ENCODE results near the gene FAM107B.

The FAM107B gene

DNA sequence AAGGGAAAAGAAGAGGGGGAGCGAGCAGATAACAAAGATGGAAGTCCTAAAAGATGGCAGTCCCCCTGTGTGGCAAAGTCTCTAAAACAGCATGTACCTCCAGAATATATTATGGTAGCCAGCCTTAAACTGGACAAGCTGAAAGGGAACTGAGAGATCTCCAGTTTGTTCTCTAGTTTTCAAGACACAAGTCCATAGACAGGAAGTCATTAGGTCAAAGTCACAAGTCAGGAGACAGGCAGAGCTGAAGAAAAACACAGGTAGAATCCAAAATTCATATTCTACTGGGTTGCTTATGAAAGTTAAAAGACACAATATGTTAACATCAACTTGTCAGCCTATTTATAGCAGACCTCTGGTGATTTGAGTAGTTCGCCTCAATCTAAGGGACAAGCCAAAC is 38.7 kb downstream of the FAM107B start:
- no peaks in the 10 kb centered on the region; the same call in 1 of the 2 replicates for H3K4me1 ChIP-seq (ENCODE audit: control insufficient read depth, insufficient read depth, low read length)
- POLR2A ChIA-PET = no interaction called here

DNA sequence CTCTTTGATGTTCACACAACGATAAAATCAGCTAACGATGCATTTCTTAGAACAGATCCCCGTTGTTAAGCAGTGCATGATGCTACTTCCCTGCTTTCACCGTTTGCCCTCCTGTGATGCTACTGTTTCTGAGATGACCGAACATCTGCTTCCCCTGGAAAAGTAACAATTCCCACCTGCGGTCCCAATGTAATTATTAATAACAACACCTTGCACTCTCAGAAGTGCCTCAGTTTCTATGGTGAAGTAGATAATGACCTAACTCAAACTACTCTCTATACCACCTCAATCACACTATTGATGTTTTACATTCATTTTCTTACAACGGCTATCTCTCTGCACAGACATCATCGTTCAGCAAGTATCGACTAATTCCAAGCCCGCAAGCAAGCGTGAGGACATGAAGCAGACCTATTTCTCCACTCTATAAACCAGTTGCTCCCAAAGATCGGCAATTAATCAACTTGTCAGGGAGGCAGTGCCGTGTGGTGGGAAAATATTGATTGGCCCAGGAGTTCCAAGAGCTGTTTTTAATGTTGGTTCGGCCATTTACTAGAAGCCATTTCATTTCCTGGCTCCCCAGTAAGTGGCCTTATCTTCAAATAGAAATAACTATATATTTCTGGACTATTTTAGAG is 42.7 kb downstream of the FAM107B start:
- TF ChIP-seq ZNF221 (tag by site-specific recombination; IDR thresholded peaks at IDR 0.05; ENCODE audit: borderline replicate concordance) (no peak), ZNF211 (tag by site-specific recombination; IDR thresholded peaks at IDR 0.05; ENCODE audit: low read depth) (no peak), IKZF3 (tag by site-specific recombination; IDR thresholded peaks at IDR 0.05) (no peak), ZNF776 (tag by site-specific recombination; IDR thresholded peaks at IDR 0.05; ENCODE audit: borderline replicate concordance) (no peak), ZNF768 (tag by site-specific recombination; IDR thresholded peaks at IDR 0.05) (no peak), ZNF23 (tag by site-specific recombination; IDR thresholded peaks at IDR 0.05; ENCODE audit: borderline replicate concordance) (no peak), ZEB2 (tag by site-specific recombination; IDR thresholded peaks at IDR 0.05) (no peak), HOXC10 (CRISPR knock-in tag; IDR thresholded peaks at IDR 0.05) (no peak), ZNF585B (tag by site-specific recombination; IDR thresholded peaks at IDR 0.05) (no peak), ZNF132 (tag by site-specific recombination; IDR thresholded peaks at IDR 0.05; ENCODE audit: borderline replicate concordance) (no peak), ZNF449 (tag by site-specific recombination; IDR thresholded peaks at IDR 0.05) (no peak)
- TF ChIP-seq, protein P1, sequence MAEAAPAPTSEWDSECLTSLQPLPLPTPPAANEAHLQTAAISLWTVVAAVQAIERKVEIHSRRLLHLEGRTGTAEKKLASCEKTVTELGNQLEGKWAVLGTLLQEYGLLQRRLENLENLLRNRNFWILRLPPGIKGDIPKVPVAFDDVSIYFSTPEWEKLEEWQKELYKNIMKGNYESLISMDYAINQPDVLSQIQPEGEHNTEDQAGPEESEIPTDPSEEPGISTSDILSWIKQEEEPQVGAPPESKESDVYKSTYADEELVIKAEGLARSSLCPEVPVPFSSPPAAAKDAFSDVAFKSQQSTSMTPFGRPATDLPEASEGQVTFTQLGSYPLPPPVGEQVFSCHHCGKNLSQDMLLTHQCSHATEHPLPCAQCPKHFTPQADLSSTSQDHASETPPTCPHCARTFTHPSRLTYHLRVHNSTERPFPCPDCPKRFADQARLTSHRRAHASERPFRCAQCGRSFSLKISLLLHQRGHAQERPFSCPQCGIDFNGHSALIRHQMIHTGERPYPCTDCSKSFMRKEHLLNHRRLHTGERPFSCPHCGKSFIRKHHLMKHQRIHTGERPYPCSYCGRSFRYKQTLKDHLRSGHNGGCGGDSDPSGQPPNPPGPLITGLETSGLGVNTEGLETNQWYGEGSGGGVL (tag by site-specific recombination; IDR thresholded peaks at IDR 0.05) = no peak
- TF ChIP-seq, protein P2, sequence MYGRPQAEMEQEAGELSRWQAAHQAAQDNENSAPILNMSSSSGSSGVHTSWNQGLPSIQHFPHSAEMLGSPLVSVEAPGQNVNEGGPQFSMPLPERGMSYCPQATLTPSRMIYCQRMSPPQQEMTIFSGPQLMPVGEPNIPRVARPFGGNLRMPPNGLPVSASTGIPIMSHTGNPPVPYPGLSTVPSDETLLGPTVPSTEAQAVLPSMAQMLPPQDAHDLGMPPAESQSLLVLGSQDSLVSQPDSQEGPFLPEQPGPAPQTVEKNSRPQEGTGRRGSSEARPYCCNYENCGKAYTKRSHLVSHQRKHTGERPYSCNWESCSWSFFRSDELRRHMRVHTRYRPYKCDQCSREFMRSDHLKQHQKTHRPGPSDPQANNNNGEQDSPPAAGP (tag by site-specific recombination; IDR thresholded peaks at IDR 0.05) = no peak
- Histone ChIP-seq H3K27ac (ENCODE audit: extremely low read depth, low read depth, low read length) (no peak overlapping the region), H3K36me3 (ENCODE audit: control insufficient read depth in 2 of 2, insufficient read depth in 1 of 2, low read length in 2 of 2) (no peaks in the 10 kb centered on the region), H3K9me3 (ENCODE audit: control insufficient read depth, insufficient read depth, low read depth, low read length) (no peaks in the 10 kb centered on the region), H3K4me3 (ENCODE audit: low read depth, low read length) (no peak overlapping the region), H3K4me1 (ENCODE audit: control insufficient read depth, insufficient read depth, low read length) (no peaks in the 10 kb centered on the region; the same call in 1 of the 2 replicates)
- POLR2A ChIA-PET = no interaction called here
- CTCF ChIA-PET = no interaction called here

More for the DNA sequence above, 38.7 kb downstream of the FAM107B start:
- H3K4me3 ChIP-seq (ENCODE audit: low read depth, low read length) = no peak overlapping the region
- H3K27ac ChIP-seq (ENCODE audit: extremely low read depth, low read depth, low read length) = no peak overlapping the region
- CTCF ChIA-PET = no interaction called here
- H3K9me3 ChIP-seq (ENCODE audit: control insufficient read depth, insufficient read depth, low read depth, low read length) = no peaks in the 10 kb centered on the region
- no peak for TF ChIP-seq PRDM1 (tag by site-specific recombination; IDR thresholded peaks at IDR 0.05)
- no peaks in the 10 kb centered on the region for H3K36me3 ChIP-seq (ENCODE audit: control insufficient read depth in 2 of 2, insufficient read depth in 1 of 2, low read length in 2 of 2)

- Histone ChIP-seq H3K4me1 (ENCODE audit: control insufficient read depth, insufficient read depth, low read length) (no peaks in the 10 kb centered on the region), H3K27ac (ENCODE audit: extremely low read depth, low read depth, low read length) (no peak overlapping the region), H3K9me3 (ENCODE audit: control insufficient read depth, insufficient read depth, low read depth, low read length) (no peaks in the 10 kb centered on the region), H3K36me3 (ENCODE audit: control insufficient read depth in 2 of 2, insufficient read depth in 1 of 2, low read length in 2 of 2) (no peaks in the 10 kb centered on the region), H3K4me3 (ENCODE audit: low read depth, low read length) (no peak overlapping the region)
- POLR2A ChIA-PET = no interaction called here
- CTCF ChIA-PET = no interaction called here
- TF ChIP-seq, protein P3, sequence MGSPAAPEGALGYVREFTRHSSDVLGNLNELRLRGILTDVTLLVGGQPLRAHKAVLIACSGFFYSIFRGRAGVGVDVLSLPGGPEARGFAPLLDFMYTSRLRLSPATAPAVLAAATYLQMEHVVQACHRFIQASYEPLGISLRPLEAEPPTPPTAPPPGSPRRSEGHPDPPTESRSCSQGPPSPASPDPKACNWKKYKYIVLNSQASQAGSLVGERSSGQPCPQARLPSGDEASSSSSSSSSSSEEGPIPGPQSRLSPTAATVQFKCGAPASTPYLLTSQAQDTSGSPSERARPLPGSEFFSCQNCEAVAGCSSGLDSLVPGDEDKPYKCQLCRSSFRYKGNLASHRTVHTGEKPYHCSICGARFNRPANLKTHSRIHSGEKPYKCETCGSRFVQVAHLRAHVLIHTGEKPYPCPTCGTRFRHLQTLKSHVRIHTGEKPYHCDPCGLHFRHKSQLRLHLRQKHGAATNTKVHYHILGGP (tag by site-specific recombination; IDR thresholded peaks at IDR 0.05) = no peak
- no peak for TF ChIP-seq ZNF426 (tag by site-specific recombination; IDR thresholded peaks at IDR 0.05)
- no peak for TF ChIP-seq ZNF266 (tag by site-specific recombination; IDR thresholded peaks at IDR 0.05; ENCODE audit: low read depth)
- no peak for TF ChIP-seq ZNF521 (tag by site-specific recombination; IDR thresholded peaks at IDR 0.05)
- TF ChIP-seq ZNF518A (tag by site-specific recombination; conservative IDR thresholded peaks at IDR 0.05; ENCODE audit: low read depth) = no peak
- no peak for TF ChIP-seq ZNF157 (tag by site-specific recombination; IDR thresholded peaks at IDR 0.05)
- TF ChIP-seq ZBTB17 (tag by site-specific recombination; IDR thresholded peaks at IDR 0.05) = no peak
These were observed 46.4 kb downstream of the FAM107B start for GRCh38 chr10:14728346-14728745.

Data from HEK293 (cell line).